ENCODE measurements around the gene INAVA.

The INAVA gene

GRCh38 chr1:200908191-200908868 lies 13.6 kb downstream of the INAVA start:
- TF ChIP-seq NFIC (IDR thresholded peaks at IDR 0.05) (no peak), EGR1 (IDR thresholded peaks at IDR 0.05) (no peak), YY1 (IDR thresholded peaks at IDR 0.05; ENCODE audit: low read depth) (no peak), CEBPB (IDR thresholded peaks at IDR 0.05) (no peak), CREB1 (IDR thresholded peaks at IDR 0.05; ENCODE audit: low read depth) (no peak), TCF12 (IDR thresholded peaks at IDR 0.05; ENCODE audit: low read depth) (no peak), ZBTB7A (IDR thresholded peaks at IDR 0.05; ENCODE audit: low read depth) (no peak), REST (IDR thresholded peaks at IDR 0.05; ENCODE audit: low read depth) (no peak), TEAD4 (IDR thresholded peaks at IDR 0.05) (no peak), FOXM1 (IDR thresholded peaks at IDR 0.05; ENCODE audit: borderline replicate concordance, low read depth) (no peak), EP300 (IDR thresholded peaks at IDR 0.05; ENCODE audit: borderline replicate concordance) (no peak), TAF1 (IDR thresholded peaks at IDR 0.05; ENCODE audit: low read depth) (no peak), RAD21 (IDR thresholded peaks at IDR 0.05; ENCODE audit: low read depth) (no peak), MAX (IDR thresholded peaks at IDR 0.05) (no peak), USF1 (IDR thresholded peaks at IDR 0.05) (no peak)

GRCh38 chr1:200909071-200909470 lies 14.4 kb downstream of the INAVA start:
- TF ChIP-seq CREB1 (IDR thresholded peaks at IDR 0.05; ENCODE audit: low read depth) = no peak
- TF ChIP-seq TCF12 (IDR thresholded peaks at IDR 0.05; ENCODE audit: low read depth) = no peak
- TF ChIP-seq USF1 (IDR thresholded peaks at IDR 0.05) = no peak
- TF ChIP-seq REST (IDR thresholded peaks at IDR 0.05; ENCODE audit: low read depth) = no peak
- no peak for TF ChIP-seq TAF1 (IDR thresholded peaks at IDR 0.05; ENCODE audit: low read depth)
- TF ChIP-seq TEAD4 (IDR thresholded peaks at IDR 0.05) = no peak
- TF ChIP-seq CEBPB (IDR thresholded peaks at IDR 0.05) = no peak
- no peak for TF ChIP-seq ZBTB7A (IDR thresholded peaks at IDR 0.05; ENCODE audit: low read depth)
- no peak for TF ChIP-seq MAX (IDR thresholded peaks at IDR 0.05)
- TF ChIP-seq EGR1 (IDR thresholded peaks at IDR 0.05) = no peak
- TF ChIP-seq NFIC (IDR thresholded peaks at IDR 0.05) = no peak
- TF ChIP-seq YY1 (IDR thresholded peaks at IDR 0.05; ENCODE audit: low read depth) = no peak
- TF ChIP-seq RAD21 (IDR thresholded peaks at IDR 0.05; ENCODE audit: low read depth) = no peak
- no peak for TF ChIP-seq FOXM1 (IDR thresholded peaks at IDR 0.05; ENCODE audit: borderline replicate concordance, low read depth)
- no peak for TF ChIP-seq EP300 (IDR thresholded peaks at IDR 0.05; ENCODE audit: borderline replicate concordance)

GRCh38 chr1:200909757-200910239 lies 15.1 kb downstream of the INAVA start:
- TF ChIP-seq MAX (IDR thresholded peaks at IDR 0.05) = no peak
- TF ChIP-seq USF1 (IDR thresholded peaks at IDR 0.05) = no peak
- no peak for TF ChIP-seq YY1 (IDR thresholded peaks at IDR 0.05; ENCODE audit: low read depth)
- TF ChIP-seq FOXM1 (IDR thresholded peaks at IDR 0.05; ENCODE audit: borderline replicate concordance, low read depth) = no peak
- no peak for TF ChIP-seq EGR1 (IDR thresholded peaks at IDR 0.05)
- no peak for TF ChIP-seq EP300 (IDR thresholded peaks at IDR 0.05; ENCODE audit: borderline replicate concordance)
- TF ChIP-seq NFIC (IDR thresholded peaks at IDR 0.05) = no peak
- TF ChIP-seq ZBTB7A (IDR thresholded peaks at IDR 0.05; ENCODE audit: low read depth) = no peak
- TF ChIP-seq TEAD4 (IDR thresholded peaks at IDR 0.05) = no peak
- TF ChIP-seq TCF12 (IDR thresholded peaks at IDR 0.05; ENCODE audit: low read depth) = no peak
- TF ChIP-seq CEBPB (IDR thresholded peaks at IDR 0.05) = no peak
- TF ChIP-seq RAD21 (IDR thresholded peaks at IDR 0.05; ENCODE audit: low read depth) = no peak

- TF ChIP-seq YY1 (IDR thresholded peaks at IDR 0.05; ENCODE audit: low read depth) (no peak), TCF12 (IDR thresholded peaks at IDR 0.05; ENCODE audit: low read depth) (no peak), MAX (IDR thresholded peaks at IDR 0.05) (no peak), TEAD4 (IDR thresholded peaks at IDR 0.05) (no peak), EGR1 (IDR thresholded peaks at IDR 0.05) (no peak)
These were observed 16.7 kb downstream of the INAVA start for GRCh38 chr1:200911361-200911760.
